Left ventricle myocardium superior (tissue), 1 donor: ENCODE data around the gene IFITM1. TPM values are rescaled to one million over a fixed set of nuclear protein-coding genes. Genes with fewer than 3 reads are reported as not detected.
"Not testable (repeated sequence)": the region's sequence is repeated elsewhere in the genome, so short reads cannot be mapped to it uniquely, and the experiment has no call there.

Source experiments
- ATAC-seq: fragments of 200-7000 bp; cut with Tn5 transposase; one replicate; pipeline ENCODE4 v1.9.1; 2020; ENCODE audit warnings: mild to moderate bottlenecking, moderate library complexity
- DNase-seq: peaks from one replicate; pipeline ENCODE4 v3.0.0-alpha.2; 2020
- intact Hi-C: fragments of 100-400 bp; cut with micrococcal nuclease; formaldehyde crosslinking; loops from one replicate; pipeline ENCODE4 v1.11.0; 2022
- total RNA-seq: library from RNA; stranded (reverse); fragmentation: NEBNext Ultra II Directional; extraction: Animal tissue kit (Norgen Biotek cat#: 25700); gene quantifications from one replicate; pipeline ENCODE4 v1.2.1, GENCODE V29; 2021
- donor health status: DM: no; HTN: yes; CAD: no; lungs with severe emphysema.

The IFITM1 gene
- total RNA-seq, 1 donor from 2014 or later: 101 TPM

- DNase-seq (no peak), ATAC-seq (no peak)
- intact Hi-C loops: no loop called here
These were observed 32.2 kb upstream of the IFITM1 start for GRCh38 chr11:281486-282161.

- DNase-seq (no peak), ATAC-seq (no peak)
- intact Hi-C loops: no loop called here
These were observed 31.7 kb upstream of the IFITM1 start for GRCh38 chr11:282171-282570.

GRCh38 chr11:282630-283360, 31.0 kb upstream of the IFITM1 start:
- no peak for DNase-seq
- intact Hi-C loops: no loop called here
- ATAC-seq: no peak

GRCh38 chr11:283405-284104, 30.3 kb upstream of the IFITM1 start:
- no peak for ATAC-seq
- no peak for DNase-seq
- intact Hi-C loops: no loop called here

GRCh38 chr11:284105-285020, 29.5 kb upstream of the IFITM1 start:
- DNase-seq (no peak), ATAC-seq (no peak)

GRCh38 chr11:285021-285893, 28.6 kb upstream of the IFITM1 start:
- ATAC-seq (no peak), DNase-seq (no peak)
- intact Hi-C loops: no loop called here

More at GRCh38 chr11:284105-285020, 29.5 kb upstream of the IFITM1 start:
- intact Hi-C loops: no loop called here

GRCh38 chr11:285894-286220, 28.0 kb upstream of the IFITM1 start:
- ATAC-seq (no peak), DNase-seq (no peak)
- intact Hi-C loops: no loop called here

- intact Hi-C loops, DNase-seq, ATAC-seq: not testable (repeated sequence)
These were observed 26.6 kb upstream of the IFITM1 start for GRCh38 chr11:286977-287820.

- no peak for ATAC-seq
- no peak for DNase-seq
- intact Hi-C loops: no loop called here
These were observed 25.9 kb upstream of the IFITM1 start for GRCh38 chr11:287821-288477.

- DNase-seq (peak; percentile 92), ATAC-seq (peak; percentile 90)
- intact Hi-C loops: no loop called here
These were observed 25.1 kb upstream of the IFITM1 start, which contains the start of gene PGGHG for GRCh38 chr11:288478-289397. Gene PGGHG (plus strand): TSS chr11:289126. CDS start chr11:289817, 691 bp downstream.

- ATAC-seq (peak; percentile 3), DNase-seq (no peak)
- intact Hi-C loops: no loop called here
These were observed 24.5 kb upstream of the IFITM1 start for GRCh38 chr11:289398-289711.

- DNase-seq (peak; percentile 31), ATAC-seq (no peak)
- intact Hi-C loops: no loop called here
These were observed 23.9 kb upstream of the IFITM1 start for GRCh38 chr11:289712-290620.

GRCh38 chr11:290621-291231, 23.1 kb upstream of the IFITM1 start:
- intact Hi-C loops: no loop called here
- DNase-seq (peak; percentile 17), ATAC-seq (no peak)

GRCh38 chr11:291281-292210, 22.3 kb upstream of the IFITM1 start:
- peak; percentile 29 for DNase-seq
- intact Hi-C loops: no loop called here

More at GRCh38 chr11:291281-292210, 22.3 kb upstream of the IFITM1 start:
- no peak for ATAC-seq
